NCI-H345 (cell line): ENCODE measurements around the gene MBTPS1.
A peak's percentile ranks its signal among the peaks of the same experiment; 100 is the strongest.

ENCODE experiments used
- DNase-seq: peaks from one replicate; lab custom pipeline; 2025; lab: John Stamatoyannopoulos, UW

The MBTPS1 gene

DNA sequence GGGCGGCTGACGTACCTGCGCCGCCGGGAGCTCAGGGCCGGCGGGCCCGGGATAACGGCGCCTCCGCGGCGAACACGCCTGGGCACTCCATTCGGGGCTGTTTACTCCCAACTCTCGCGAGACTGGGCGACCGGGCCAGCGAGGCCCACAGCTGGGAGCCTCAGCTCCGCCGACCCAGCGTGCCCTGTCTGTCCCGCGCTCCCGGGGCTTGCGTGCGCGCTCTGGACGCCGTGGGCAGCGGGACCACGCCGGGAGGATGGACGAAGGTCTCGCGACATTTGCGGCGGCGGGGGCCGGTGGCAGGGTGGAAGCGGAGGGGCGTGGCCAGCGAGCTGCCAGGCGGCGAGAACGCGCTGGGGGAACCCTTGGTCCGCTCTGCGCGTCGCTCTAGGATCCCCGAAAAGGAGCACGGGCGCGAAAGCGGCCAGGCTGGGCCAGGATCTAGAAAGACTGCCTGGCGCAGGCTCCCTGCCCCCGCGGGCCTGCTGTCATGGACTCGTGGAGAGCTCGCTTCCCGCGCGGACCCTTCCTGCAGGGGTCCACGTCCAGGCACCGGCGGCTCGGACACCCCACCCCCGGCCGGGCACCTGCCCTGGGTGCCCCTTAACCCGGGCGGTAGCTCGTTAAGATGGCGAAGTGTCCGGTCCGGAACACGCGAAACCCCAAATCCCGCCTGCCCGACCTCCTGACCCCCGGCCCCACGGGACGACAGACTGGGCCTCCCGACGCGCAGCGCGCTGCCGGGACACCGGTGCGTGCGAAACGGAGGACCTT, at the start of gene MBTPS1:
TSS of gene MBTPS1 (minus strand) at position 223 of the 774 bp plus-strand sequence. CDS start 15,159 bp downstream, outside the sequence.
- peak; percentile 95 for DNase-seq

DNA sequence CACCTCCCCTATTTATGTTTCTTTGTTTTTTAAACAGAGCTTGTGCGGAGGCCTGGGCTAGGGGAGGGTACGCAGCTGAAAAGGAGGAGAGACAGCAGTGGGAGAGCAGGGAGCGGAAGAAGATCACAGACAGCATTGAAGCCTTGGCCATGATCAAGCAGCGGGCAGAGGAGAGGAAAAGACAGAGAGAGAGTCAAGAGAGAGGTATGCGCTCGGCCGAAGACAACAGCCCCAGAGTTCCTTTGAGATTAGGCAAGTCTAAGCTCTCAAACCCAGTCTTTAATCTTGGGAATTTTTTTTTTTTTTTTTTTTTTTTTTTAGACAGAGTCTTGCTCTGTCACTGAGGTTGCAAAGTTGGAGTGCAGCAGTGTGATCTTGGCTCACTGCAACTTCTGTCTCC, 49.0 kb upstream of the MBTPS1 start:
- no peak for DNase-seq

DNA sequence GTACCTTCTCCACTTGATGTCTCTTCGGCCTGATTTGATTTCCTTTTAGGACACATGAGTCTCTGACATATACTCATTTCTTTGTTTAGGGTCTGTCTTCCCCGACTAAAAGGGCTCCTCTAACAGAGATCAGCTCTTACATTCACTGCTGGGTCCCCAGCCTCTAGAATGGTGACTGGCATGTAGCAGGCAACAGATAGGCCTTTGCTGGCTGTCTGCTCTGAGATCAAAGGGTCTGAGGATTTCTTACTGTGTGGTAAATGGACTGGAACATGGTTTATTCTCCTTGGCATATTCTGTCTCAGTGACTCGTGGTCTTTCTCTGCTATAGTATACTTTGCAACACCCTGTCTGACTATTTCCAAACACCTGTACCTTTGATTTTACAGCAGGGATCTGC, 45.1 kb upstream of the MBTPS1 start:
- DNase-seq, result no peak

DNA sequence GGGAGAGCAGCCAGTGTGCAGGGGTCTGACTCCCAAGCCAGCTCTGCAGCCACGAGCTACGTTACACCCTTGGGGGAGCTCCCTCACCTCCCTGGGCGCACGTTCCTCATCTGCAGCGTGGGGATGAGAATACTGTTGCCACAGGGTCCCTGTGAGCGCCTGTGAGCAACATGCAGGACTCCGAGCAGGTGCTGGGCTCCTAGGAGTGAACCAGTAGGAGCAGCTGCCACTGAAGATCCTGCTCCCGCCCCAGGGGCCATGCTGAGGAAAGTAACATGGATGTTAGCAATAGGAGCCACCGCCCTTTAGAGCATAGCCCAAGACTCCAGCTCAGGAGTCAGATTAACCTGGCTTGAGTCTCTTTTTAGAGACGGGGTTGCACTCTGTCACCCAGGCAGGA, 44.3 kb upstream of the MBTPS1 start:
- DNase-seq, result no peak

DNA sequence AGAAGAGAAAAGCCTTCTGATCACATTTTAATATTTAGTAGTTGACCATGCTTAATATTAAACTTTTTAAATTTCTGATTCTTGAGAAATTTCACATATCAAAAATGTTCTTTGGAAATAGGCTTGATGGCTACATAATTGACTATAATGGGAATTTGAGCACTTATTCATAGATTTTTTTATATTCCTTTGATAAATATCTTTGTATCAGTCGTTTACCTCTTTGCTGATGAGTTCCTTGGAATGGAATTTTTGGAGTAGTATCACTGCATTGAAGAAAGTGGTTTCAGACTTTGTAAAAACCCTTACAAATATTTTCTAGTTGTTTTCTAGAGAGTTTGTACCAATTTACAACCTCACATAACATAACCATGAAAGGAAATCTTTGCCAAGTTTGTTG, 43.1 kb upstream of the MBTPS1 start:
- DNase-seq, result no peak

DNA sequence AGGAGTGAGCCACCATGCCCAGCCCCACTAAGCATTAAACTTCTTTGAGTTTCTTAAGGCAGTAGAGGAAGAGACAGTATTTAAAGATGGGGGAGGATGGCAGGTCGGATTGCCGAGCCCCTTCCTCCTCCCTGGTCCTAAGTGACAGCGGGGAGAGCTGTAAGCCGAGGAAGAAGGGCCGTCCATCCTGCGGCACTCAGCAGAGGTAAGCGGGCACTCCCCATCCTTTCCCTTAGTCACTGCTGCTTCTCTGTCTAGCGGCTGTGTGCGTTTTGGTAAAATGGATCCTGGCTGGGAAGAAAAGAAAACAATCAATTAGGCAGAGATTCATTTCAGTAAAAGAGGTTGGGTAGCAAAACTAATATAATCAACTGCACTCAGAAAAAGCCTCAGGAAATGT, 42.3 kb upstream of the MBTPS1 start:
- DNase-seq, result no peak

DNA sequence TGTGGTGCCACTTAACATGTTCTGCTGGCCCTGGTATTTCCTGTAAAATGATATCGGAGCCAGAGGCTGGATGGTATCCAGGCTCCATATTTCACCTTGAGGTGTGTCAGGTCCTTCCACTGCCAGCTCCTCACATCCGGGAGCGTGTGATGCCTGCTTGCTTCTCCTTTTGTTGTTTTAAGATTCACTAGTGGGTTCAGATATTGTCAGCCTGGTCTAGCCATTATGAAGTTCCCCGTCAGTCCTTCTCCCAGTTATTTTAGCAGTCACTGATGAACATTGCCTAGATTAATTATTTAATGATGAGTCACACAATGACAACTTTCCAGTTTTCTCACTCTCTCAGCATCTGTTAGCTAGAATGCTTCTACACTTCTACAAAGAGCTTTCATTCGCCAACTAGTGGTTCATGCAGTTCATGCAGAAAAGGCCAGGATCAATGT, 39.6 kb upstream of the MBTPS1 start:
- DNase-seq, result no peak

DNA sequence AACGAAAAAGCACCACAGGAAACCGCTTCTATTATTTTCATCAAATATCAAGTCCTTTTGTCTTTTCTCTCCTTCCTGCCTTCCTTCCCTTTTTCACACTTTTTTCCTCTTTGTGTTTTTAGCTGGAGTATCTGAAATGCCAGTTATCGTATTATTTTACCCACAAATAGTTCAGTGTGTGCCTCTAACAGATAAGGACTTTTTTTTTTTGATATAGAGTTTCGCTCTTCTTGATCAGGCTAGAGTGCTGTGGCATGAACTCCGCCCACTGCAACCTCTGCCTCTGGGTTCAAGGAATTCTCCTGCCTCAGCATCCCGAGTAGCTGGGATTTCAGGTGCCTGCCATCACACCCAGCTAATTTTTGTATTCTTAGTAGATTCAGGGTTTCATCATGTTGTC, 39.0 kb upstream of the MBTPS1 start:
- no peak for DNase-seq

DNA sequence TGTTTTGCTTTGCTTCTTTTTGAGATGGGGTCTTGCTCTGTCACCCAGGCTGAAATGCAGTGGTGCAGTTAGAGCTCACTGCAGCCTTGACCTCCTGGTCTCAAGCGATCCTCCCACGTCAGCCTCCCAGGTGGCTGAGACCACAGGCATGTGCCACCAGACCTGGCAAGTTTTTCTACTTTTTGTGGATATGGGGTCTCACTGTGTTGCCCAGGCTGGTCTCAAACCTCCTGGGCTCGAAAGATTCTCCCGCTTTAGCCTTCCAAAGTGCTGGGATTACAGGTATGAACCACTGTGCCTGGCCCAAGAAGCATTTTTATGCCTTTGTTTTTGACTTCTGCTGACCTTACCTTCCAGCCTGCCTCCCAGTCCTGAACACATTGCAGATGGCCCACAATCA, 38.5 kb upstream of the MBTPS1 start:
- no peak for DNase-seq

DNA sequence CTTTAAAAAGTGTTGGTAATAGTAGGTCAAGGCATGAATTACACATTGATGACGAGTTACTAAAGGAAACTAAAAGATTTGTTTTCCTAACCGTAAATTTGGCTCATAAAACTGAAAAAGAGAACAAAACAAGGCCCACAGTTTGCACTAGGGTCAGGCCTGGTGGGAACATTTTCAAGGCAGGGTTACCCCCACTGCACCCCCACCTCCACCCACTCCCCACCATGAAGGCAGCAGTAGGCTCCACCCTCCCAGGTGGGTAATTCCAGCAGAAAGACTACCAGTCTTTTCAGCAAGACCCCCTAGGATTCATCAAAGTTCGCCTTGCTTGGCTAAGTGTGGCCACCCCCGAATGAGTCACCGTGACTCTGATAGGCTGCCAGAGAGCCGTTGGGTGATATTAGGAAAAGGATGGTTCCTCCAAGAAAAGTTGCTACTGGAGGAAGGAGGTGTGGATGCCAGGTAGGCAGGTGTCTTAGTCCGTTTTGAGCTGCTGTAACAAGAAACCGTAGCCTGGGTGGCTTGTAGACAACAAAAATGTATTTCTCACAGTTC, 37.0 kb upstream of the MBTPS1 start:
- DNase-seq, result no peak

DNA sequence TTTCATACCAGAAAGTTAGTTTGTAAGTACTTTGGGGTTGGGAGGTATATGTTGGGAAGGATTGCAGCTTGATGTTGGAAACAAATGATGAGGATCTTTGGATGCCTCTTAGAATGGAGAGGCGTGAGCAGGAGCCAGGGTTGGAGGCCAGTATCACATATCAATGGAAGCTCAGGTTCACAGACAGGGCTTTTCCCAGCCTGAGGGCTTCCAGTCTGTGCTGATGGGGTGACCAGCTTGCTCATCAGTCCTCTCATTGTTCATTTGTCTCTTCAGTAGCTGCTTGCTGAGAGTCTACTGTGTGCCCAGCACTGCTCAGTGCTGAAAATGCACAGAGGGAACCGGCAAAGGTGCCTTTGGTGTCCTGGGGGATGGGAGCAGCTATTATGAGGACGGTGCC, 34.2 kb upstream of the MBTPS1 start:
- DNase-seq, result no peak

DNA sequence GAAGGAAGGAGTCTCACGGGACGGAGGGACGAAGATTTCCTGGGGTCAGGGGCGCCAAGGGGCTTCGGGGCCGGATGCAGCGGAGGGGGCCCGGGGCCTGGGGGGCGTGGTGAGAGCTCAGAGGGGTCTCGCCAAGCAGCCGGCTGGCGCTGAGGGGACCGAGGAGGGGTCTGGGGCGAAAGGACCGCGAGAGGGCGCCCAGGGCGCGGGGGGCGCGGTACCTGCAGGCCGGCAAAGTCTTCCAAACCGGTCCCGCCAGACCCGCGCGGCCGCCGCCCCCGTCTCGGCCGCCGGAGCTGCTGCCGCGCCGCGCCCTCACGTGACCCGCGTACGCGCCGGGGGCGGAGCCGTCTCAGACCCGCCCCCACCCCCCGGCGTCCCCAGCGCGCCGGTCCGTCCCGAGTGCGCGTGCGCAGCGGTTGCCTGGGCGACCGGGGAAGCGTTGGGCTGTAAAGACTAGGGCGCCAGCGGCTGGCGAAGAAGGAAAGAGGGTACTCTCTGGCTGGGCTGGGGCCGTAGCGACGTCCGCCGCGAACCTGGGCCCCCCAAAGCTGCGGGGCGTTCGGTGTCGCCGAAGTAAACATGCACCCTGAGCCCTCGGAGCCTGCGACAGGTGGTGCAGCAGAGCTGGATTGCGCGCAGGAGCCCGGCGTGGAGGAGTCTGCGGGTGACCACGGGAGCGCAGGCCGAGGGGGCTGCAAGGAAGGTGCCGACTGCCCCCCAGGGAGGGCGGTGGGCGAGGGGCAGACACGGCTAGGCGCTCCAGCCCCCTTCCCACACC, 28.3 kb upstream of the MBTPS1 start, which contains the start of the genes DNAAF1 and HSDL1:
TSS of gene DNAAF1 (plus strand) at position 450 of the 781 bp plus-strand sequence. CDS start at position 583, 133 bp downstream.
TSS of gene HSDL1 (minus strand) at position 319 of the 781 bp plus-strand sequence. CDS start 13,856 bp downstream, outside the sequence.
- DNase-seq, result peak; percentile 82

DNA sequence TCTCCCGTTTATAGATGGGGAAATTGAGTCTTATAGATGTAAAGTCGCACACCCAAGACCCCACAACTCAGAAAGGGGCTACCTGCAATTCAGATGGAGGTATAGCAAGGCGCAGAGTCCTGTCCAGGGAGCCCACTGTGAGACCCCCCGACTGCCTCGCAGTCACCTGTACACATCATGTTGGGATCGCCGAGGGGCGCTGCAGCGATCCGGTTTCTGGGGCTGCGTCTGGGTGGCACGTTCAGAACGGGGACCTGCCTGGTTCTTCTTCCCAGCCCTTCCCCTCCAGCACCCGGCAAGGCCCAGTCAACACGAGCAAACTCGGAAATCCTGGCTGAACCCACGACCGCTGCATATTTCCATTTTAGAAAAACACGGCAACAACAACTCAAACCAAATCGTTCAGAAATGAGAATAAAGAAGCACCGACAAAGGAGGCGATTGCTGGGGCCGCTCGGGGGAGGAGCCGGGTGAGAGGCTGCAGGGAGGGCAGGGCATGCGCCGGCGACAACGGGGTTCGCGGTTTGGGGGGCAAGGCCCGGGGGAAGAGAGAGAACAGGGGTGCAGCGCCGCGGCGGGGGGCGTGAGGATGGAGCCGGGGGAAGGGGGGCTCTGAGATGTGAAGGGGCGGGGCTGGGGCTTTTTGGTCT, 27.6 kb upstream of the MBTPS1 start:
- DNase-seq, result peak; percentile 14

DNA sequence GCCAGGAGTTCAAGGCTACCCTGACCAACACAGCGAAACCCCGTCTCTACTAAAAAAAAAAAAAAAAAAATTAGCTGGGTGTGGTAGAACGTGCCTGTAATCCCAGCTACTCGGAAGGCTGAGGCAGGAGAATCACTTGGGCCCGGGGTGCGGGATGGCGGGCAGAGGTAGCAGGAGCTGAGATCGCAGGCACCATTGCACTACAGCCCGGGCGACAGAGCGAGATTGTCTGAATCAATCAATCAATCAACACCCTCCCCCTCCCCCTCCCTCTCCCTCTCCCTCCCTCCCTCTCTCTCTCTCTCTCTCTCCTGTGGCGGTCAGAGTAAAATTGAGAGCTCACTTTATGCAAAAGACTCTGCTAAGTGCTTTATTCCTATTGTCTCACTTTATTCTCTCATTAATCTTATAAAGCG, 27.1 kb upstream of the MBTPS1 start:
- no peak for DNase-seq

DNA sequence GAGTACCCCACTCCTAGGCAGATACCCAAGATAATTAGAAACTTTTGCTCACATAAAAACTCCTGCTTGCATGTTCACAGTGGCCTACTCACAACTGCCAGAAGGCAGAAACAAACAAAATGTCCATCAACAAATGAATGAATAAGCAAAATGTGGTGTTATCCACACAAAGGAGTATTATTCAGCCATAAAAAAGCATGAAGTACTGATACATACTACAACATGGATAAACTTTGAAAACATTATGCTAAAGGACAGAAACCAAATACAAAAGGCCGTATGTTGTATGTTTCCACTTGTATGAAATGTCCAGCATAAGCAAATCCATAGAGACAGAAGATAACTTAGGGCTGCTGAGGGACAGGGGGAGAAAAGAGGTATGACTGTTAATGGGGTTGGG, 26.3 kb upstream of the MBTPS1 start:
- no peak for DNase-seq

DNA sequence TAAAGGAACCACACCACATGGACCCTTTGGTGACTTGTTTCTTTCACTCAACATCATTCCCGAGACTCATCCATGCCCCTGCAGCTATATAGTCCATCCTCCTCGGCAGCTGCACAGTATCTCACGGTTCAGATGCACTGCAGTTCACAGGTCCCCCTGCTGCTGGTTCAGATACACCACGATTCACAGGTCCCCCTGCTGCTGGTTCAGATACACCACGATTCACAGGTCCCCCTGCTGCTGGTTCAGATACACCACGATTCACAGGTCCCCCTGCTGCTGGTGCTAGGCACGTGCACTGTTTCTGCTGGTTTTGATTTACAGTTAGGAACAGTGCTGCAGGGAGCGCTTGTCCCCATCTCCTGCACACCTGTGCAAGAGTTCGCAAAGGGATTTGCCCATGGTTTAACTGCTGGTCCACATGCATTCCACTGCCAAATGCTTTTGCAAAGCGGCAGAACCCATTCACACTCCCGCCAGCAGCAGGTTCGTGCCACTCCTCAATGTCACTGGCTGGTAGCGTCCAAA, 24.5 kb upstream of the MBTPS1 start:
- no peak for DNase-seq

DNA sequence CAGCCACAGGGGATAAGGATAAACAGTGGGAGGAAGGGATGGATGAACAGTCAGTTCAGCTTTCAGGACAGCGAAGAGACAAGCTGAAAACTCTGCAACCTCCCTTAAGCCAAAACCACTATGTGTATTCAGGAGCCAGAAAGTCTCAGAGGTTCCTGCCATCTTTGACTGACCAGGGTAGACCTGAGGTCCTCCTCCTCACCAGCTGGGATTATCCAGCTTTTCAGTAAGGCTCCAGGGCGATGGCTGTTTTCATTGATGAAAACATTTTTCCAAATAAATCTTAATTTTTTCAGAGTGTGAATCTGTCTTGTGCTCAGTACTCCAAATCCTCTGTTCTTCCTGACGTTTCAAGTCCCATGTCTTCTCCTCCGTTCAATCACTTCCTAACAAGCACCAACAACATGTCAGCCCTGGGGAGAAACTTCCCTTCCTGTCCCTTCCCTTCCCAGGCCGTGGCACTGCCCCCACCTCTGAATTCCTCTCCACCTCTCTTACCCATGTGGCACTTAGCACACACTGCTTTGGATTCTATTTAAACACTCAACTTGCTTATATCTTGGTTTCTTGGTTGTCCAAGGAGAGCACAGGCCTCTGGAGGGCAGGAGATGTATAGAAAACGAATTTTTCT, 23.0 kb upstream of the MBTPS1 start:
- DNase-seq, result no peak

DNA sequence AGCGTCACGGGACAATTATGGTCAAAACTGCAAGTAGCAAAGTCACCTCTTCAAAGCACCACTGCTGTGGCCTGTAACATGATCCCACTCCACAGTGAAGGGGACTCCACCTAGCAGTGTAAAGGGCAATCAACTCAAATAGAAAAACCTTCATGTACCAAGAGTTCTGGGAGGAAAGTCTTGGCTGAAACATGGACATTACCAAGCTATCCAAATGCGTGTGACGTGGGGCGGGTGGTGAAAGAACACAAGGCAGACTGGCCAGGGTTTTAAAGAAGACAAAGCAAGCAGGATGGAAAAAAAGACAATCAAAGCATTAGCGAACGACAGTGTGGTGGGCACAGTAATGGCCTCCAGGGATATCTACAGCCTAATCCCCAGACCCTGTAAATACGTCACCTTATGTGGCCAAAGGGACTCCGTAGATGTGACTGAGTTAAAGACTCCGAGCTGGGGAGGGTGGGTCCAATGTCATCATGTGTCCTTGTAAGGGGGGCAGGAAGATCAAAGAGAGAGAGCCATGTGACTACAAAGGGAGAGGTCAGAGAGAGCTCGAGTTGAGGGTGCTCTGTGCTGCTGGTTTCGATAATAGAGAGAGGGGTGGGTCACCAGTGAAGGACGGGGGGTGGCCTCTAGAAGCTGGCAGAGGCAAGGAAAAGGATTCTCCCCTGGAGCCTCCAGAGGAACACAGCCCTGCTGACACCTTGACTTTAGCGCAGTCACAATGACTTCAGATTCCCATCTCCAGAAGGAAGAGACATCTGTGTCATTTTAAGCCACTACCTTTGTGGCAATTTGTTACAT, 22.3 kb upstream of the MBTPS1 start:
- peak; percentile 55 for DNase-seq

DNA sequence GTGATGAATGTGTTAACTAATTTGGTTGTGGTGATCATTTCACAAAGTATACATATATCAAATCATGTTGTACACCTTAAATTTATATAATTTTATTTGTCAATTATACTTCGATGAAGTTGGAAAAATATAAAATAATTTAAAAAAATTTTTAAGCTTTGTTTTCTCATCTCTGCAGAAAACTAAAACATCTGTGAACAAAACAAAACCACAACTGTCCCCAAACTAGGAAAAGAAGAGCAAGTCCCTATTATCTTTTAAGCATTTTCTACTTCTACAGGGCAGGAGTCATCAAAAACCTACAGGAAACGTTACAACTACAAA, 21.7 kb upstream of the MBTPS1 start:
- no peak for DNase-seq

DNA sequence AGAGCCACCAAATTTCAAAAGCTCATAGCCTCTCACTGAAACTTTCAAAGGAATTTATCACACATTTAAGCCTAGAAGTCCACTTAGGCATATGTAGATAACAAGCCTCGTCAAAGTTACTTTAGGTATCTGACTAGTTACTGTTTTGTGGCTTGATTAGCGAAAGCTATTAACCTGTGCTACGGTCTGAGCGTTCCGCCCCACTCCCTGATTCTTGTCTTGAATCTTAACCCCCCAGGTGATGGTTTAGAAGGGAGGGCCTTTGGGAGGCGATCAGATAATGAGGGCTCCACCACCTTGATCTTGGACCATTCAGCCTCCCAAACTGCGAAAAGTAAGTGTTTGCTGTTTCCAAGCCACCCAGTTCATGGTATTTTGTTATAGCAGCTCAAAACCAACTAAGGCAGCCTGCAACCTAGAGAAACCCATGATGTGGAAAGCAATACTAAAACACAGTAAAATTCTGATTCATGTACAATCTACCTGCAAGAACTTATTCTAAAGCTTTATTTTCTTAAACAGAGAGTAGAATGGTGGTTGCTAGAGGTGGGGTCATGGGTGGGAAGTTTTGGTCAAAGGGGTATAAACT, 21.1 kb upstream of the MBTPS1 start:
- no peak for DNase-seq
